Measurements from ENCODE around the gene EDNRB.
"Not testable (repeated sequence)": the region's sequence is repeated elsewhere in the genome, so short reads cannot be mapped to it uniquely, and the experiment has no call there.

The EDNRB gene

GRCh38 chr13:77866971-77867370, 51.7 kb downstream of the EDNRB start:
- TF ChIP-seq ZFX (IDR thresholded peaks at IDR 0.05; ENCODE audit: borderline replicate concordance) (no peak), CTCF (IDR thresholded peaks at IDR 0.05) (no peak)
- no peak overlapping the region for H3K27ac ChIP-seq

GRCh38 chr13:77865622-77866021, 53.0 kb downstream of the EDNRB start:
- TF ChIP-seq CTCF (IDR thresholded peaks at IDR 0.05) (no peak), ZFX (IDR thresholded peaks at IDR 0.05; ENCODE audit: borderline replicate concordance) (no peak)
- H3K27ac ChIP-seq = no peak overlapping the region

- no peak overlapping the region for H3K27ac ChIP-seq
- no peak for TF ChIP-seq ZFX (IDR thresholded peaks at IDR 0.05; ENCODE audit: borderline replicate concordance)
- TF ChIP-seq CTCF (IDR thresholded peaks at IDR 0.05) = no peak
These were observed 55.5 kb downstream of the EDNRB start for GRCh38 chr13:77863144-77863543.

- H3K27ac ChIP-seq = no peak overlapping the region
- TF ChIP-seq ZFX (IDR thresholded peaks at IDR 0.05; ENCODE audit: borderline replicate concordance) (no peak), CTCF (IDR thresholded peaks at IDR 0.05) (no peak)
These were observed 56.9 kb downstream of the EDNRB start for GRCh38 chr13:77861741-77862140.

- H3K27ac ChIP-seq = no peak overlapping the region
These were observed 58.1 kb downstream of the EDNRB start for GRCh38 chr13:77860507-77860981.

GRCh38 chr13:77859450-77859849, 59.2 kb downstream of the EDNRB start:
- TF ChIP-seq CTCF (IDR thresholded peaks at IDR 0.05) (no peak), ZFX (IDR thresholded peaks at IDR 0.05; ENCODE audit: borderline replicate concordance) (no peak)
- H3K27ac ChIP-seq = no peak overlapping the region

More at GRCh38 chr13:77860507-77860981, 58.1 kb downstream of the EDNRB start:
- TF ChIP-seq CTCF (IDR thresholded peaks at IDR 0.05) (no peak), ZFX (IDR thresholded peaks at IDR 0.05; ENCODE audit: borderline replicate concordance) (no peak)

- TF ChIP-seq ZFX (IDR thresholded peaks at IDR 0.05; ENCODE audit: borderline replicate concordance) = no peak
- H3K27ac ChIP-seq = no peak overlapping the region
These were observed 61.0 kb downstream of the EDNRB start for GRCh38 chr13:77857531-77858209.

- H3K27ac ChIP-seq = no peak overlapping the region
- TF ChIP-seq ZFX (IDR thresholded peaks at IDR 0.05; ENCODE audit: borderline replicate concordance) (no peak), CTCF (IDR thresholded peaks at IDR 0.05) (no peak)
These were observed 64.9 kb downstream of the EDNRB start for GRCh38 chr13:77853703-77854102.

GRCh38 chr13:77848050-77848449, 70.6 kb downstream of the EDNRB start:
- not testable (repeated sequence) for H3K27ac ChIP-seq

Measured in 22Rv1 (cell line).